Measurements from ENCODE around the gene PIK3CB.

- no peak for TF ChIP-seq EZH2 (IDR thresholded peaks at IDR 0.05; ENCODE audit: borderline replicate concordance, low read length)
- no peak for TF ChIP-seq CTCF (conservative IDR thresholded peaks at IDR 0.05 in 1 of 2, IDR thresholded peaks at IDR 0.05 in 1 of 2; ENCODE audit: extremely low read depth in 1 of 2, insufficient read depth in 1 of 2, low read depth in 1 of 2, low read length in 2 of 2)
Observed at GRCh38 chr3:138615462-138615861, 219.3 kb downstream of the PIK3CB start.
